Smooth muscle cell (in vitro differentiated cells): ENCODE results near the gene UTY. TPM values are rescaled to one million over a fixed set of nuclear protein-coding genes. Genes with fewer than 3 reads are reported as not detected.

Experiments
- DNase-seq: peaks from one replicate; lab custom pipeline; 2025; ENCODE audit not compliant: unreplicated experiment; lab: John Stamatoyannopoulos, UW
- H2AFZ ChIP-seq: fragments of 200-600 bp; sonication (generic); 2 replicates; pipeline ENCODE4 v1.6.0; 2016; ENCODE audit warnings: antibody characterized with exemption, low read depth, mild to moderate bottlenecking
- H3F3A ChIP-seq: fragments of 200-600 bp; sonication (generic); 2 replicates; pipeline ENCODE4 v1.6.0; 2017; ENCODE audit warnings: antibody characterized with exemption, low read depth
- H3K27ac ChIP-seq: fragments of 200-600 bp; sonication (generic); 2 replicates; pipeline ENCODE4 v1.5.1; 2016; ENCODE audit warnings: low read depth, mild to moderate bottlenecking
- H3K27me3 ChIP-seq: fragments of 200-600 bp; sonication (generic); 2 replicates; pipeline ENCODE4 v1.6.1; 2016; ENCODE audit warnings: low read depth, mild to moderate bottlenecking
- H3K36me3 ChIP-seq: fragments of 200-600 bp; sonication (generic); 2 replicates; pipeline ENCODE4 v1.5.1; 2016; ENCODE audit warnings: low read depth
- H3K4me1 ChIP-seq: fragments of 200-600 bp; sonication (generic); 2 replicates; pipeline ENCODE4 v1.5.1; 2016; ENCODE audit warnings: low read depth
- H3K4me2 ChIP-seq: fragments of 200-600 bp; sonication (generic); 2 replicates; pipeline ENCODE4 v1.6.0; 2016; ENCODE audit warnings: mild to moderate bottlenecking
- H3K4me3 ChIP-seq: fragments of 200-600 bp; sonication (generic); 2 replicates; pipeline ENCODE4 v1.5.1; 2016; ENCODE audit warnings: mild to moderate bottlenecking
- H3K79me2 ChIP-seq: fragments of 200-600 bp; sonication (generic); 2 replicates; pipeline ENCODE4 v1.6.0; 2016; ENCODE audit warnings: low read depth, mild to moderate bottlenecking
- H3K9ac ChIP-seq: fragments of 200-600 bp; sonication (generic); 2 replicates; pipeline ENCODE4 v1.6.0; 2016; ENCODE audit warnings: low read depth
- H3K9me3 ChIP-seq: fragments of 200-600 bp; sonication (generic); replicated peaks from 2 replicates; pipeline ENCODE4 v1.5.1; 2016; ENCODE audit warnings: low read depth
- H4K20me1 ChIP-seq: fragments of 200-600 bp; sonication (generic); 2 replicates; pipeline ENCODE4 v1.6.0; 2016; ENCODE audit warnings: low read depth
- WGBS: methylation state at CpG from one replicate; pipeline ENCODE4 v1.1.7; 2016; ENCODE audit warnings: low lambda C conversion rate; 5-methylcytosine and 5-hydroxymethylcytosine counted together
- polyA plus RNA-seq: library from polyadenylated mRNA; unstranded; fragments of >200 nt; fragmentation: Nextera tagmentation; extraction: Ambion mirVana; gene quantifications from 2 replicates; pipeline ENCODE4 v1.2.1, GENCODE V29; 2016
- total RNA-seq: library from RNA; depleted of rRNA; stranded (reverse); fragments of >200 nt; gene quantifications from 2 replicates; pipeline ENCODE4 v1.2.3, GENCODE V29; 2014
- TF ChIP-seq, protein P1 (sequence below): fragments of 200-600 bp; sonication (generic); IDR thresholded peaks from 2 replicates; pipeline ENCODE4 v1.5.1; 2017; ENCODE audit warnings: borderline replicate concordance, mild to moderate bottlenecking, antibody characterized with exemption; ENCODE audit not compliant: insufficient read depth, poor library complexity, severe bottlenecking

The UTY gene
- total and polyA plus RNA-seq, 2 experiments from 2014 or later: not detected

DNA sequence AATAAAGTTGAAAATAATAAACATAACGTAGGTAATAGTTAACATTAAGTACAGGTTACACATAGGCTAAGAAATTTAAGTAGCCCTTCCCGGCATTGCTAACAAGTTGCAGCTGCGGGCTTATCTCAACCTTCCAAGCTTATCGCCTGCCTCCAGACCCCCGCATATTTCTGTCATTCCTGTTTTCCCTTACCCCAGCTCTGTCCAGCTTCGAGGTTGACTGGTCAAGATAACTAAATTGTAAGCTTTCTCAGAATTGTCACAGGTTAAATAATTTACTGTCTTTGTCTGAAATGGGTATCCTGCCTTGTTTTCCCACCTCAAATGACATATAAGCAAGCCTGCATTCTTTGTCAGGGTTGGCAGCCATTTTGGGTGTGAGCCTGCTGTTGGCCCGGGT lies 36.7 kb downstream of the UTY start:
- Histone ChIP-seq H3K9ac (no peak overlapping the region), H3K79me2 (no peaks in the 10 kb centered on the region), H3K4me1 (no peaks in the 10 kb centered on the region), H3F3A (no peaks in the 10 kb centered on the region), H3K9me3 (no peaks in the 10 kb centered on the region), H3K27me3 (no peaks in the 10 kb centered on the region), H2AFZ (no peak overlapping the region), H4K20me1 (no peaks in the 10 kb centered on the region), H3K36me3 (no peaks in the 10 kb centered on the region), H3K27ac (no peak overlapping the region), H3K4me3 (no peak overlapping the region), H3K4me2 (no peak overlapping the region)
- DNase-seq: no peak
- TF ChIP-seq, protein P1, sequence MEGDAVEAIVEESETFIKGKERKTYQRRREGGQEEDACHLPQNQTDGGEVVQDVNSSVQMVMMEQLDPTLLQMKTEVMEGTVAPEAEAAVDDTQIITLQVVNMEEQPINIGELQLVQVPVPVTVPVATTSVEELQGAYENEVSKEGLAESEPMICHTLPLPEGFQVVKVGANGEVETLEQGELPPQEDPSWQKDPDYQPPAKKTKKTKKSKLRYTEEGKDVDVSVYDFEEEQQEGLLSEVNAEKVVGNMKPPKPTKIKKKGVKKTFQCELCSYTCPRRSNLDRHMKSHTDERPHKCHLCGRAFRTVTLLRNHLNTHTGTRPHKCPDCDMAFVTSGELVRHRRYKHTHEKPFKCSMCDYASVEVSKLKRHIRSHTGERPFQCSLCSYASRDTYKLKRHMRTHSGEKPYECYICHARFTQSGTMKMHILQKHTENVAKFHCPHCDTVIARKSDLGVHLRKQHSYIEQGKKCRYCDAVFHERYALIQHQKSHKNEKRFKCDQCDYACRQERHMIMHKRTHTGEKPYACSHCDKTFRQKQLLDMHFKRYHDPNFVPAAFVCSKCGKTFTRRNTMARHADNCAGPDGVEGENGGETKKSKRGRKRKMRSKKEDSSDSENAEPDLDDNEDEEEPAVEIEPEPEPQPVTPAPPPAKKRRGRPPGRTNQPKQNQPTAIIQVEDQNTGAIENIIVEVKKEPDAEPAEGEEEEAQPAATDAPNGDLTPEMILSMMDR: no peak
- WGBS: no CpG with 5 or more reads among the region's 7 CpGs

DNA sequence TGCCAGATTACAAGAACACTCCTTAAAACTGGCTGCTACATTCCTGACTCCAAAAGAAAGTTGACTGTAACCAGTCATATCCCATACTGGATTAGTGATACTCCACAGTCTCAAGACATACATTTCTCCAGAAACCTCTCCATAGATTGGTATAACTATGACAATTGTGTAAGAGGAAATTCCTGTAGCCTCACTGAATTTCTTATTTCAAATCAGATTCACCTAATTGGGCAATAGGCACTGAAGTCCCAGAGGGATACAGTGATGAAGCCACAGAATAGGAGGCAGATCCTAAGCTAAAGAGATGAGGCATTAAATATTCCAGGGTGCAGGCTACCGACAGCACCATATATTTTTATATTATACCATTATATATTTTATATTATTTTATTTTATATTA lies 39.0 kb downstream of the UTY start:
- TF ChIP-seq, protein P1: no peak
- Histone ChIP-seq H3K9me3 (no peaks in the 10 kb centered on the region), H3K27ac (no peak overlapping the region), H3K36me3 (no peaks in the 10 kb centered on the region), H3K4me2 (no peak overlapping the region), H4K20me1 (no peaks in the 10 kb centered on the region), H3K4me3 (no peak overlapping the region), H3K9ac (no peak overlapping the region), H3K27me3 (no peaks in the 10 kb centered on the region), H2AFZ (no peak overlapping the region), H3K4me1 (no peaks in the 10 kb centered on the region), H3K79me2 (no peaks in the 10 kb centered on the region), H3F3A (no peaks in the 10 kb centered on the region)
- no peak for DNase-seq
- WGBS: no CpG with 5 or more reads among the region's 1 CpG

DNA sequence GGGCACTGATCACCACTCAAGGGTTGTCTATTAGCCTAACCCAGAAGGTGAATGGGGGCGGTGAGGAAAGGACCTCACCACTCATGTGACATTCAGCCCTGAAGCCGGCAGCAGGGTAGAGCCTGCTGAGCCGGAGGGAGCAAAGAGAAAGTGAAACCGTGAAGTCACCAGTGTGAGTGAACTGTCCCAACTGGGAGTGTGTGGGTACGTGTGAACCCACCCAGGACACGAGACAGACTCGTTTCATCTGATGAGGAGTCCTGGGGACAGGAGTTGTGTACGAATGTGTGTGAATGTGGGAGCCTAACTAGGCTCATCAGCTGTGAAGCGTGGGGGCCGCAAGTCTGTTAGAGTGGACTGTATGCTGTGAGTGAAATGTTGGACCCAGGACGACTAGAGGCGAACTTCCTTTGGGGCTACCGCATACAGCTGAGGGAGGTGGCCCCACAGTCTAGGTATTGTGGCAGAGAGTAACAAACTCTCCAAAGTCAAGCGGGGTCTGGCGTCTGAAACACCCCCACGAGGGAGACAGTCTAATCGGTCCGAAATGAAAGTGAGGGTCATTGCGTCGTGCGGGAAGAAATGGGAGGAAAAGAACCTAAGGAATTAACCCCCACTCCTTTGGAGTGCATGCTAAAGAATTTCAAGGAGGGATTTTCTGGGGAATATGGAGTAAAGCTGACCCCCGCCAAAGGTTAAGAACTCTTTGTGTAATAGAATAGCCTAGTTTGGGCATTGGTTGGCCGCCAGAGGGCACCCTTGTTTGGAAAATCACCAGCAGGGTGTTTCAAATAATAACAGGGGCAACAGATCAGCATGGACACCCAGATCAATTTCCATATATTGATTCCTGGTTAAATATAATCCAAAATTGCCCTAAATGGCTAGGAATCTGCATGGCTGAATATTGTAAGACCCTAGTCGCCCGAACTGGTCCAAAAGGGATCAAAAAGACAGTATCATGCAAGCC lies 43.6 kb downstream of the UTY start:
- Histone ChIP-seq H3K36me3 (no peaks in the 10 kb centered on the region), H3K4me1 (no peaks in the 10 kb centered on the region), H3K4me2 (no peak overlapping the region), H2AFZ (no peak overlapping the region), H3K79me2 (no peaks in the 10 kb centered on the region), H3K27me3 (no peaks in the 10 kb centered on the region), H3K9ac (no peak overlapping the region), H3K27ac (no peak overlapping the region), H3K4me3 (no peak overlapping the region), H4K20me1 (no peaks in the 10 kb centered on the region), H3K9me3 (no peaks in the 10 kb centered on the region), H3F3A (no peaks in the 10 kb centered on the region)
- WGBS: no CpG with 5 or more reads among the region's 25 CpGs
- TF ChIP-seq, protein P1: no peak
- no peak for DNase-seq
